Measurements from ENCODE around the gene WIPF1.

DNA sequence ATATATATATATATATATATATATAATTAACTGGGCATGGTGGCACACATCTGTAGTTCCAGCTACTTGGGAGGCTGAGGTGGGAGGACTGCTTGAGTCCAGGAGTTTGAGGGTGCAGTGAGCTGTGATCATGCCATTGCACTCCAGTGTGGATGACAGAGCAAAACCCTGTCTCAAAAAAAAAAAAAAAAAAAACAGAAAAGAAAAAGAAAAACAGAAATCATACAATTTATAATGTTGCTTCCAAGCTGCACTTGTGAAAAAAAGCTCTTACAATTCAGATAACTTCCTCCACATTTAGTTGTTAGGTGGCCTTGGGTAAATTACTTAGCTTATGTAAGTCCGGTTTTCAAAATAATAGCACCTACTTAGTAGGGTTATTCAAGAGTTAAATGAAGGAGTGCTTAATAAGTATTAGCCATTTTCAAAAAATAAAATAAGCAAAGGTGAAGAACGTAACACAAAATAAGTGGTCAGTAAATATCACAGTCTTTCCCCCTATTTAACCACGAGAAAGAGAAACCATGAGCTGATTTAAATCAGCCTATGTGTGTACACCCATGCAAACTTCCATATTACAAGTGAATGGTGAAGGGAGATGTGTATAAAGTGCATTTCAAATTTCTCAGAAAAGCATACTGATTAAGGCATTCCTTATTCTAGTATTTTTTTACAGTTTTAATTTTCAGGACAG, 2.3 kb downstream of the WIPF1 start:
- no peak for TF ChIP-seq EZH2phosphoT487 (IDR thresholded peaks at IDR 0.05; ENCODE audit: borderline replicate concordance, low read length)
- TF ChIP-seq, protein P1, sequence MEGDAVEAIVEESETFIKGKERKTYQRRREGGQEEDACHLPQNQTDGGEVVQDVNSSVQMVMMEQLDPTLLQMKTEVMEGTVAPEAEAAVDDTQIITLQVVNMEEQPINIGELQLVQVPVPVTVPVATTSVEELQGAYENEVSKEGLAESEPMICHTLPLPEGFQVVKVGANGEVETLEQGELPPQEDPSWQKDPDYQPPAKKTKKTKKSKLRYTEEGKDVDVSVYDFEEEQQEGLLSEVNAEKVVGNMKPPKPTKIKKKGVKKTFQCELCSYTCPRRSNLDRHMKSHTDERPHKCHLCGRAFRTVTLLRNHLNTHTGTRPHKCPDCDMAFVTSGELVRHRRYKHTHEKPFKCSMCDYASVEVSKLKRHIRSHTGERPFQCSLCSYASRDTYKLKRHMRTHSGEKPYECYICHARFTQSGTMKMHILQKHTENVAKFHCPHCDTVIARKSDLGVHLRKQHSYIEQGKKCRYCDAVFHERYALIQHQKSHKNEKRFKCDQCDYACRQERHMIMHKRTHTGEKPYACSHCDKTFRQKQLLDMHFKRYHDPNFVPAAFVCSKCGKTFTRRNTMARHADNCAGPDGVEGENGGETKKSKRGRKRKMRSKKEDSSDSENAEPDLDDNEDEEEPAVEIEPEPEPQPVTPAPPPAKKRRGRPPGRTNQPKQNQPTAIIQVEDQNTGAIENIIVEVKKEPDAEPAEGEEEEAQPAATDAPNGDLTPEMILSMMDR (IDR thresholded peaks at IDR 0.05; ENCODE audit: low read depth, low read length, poor library complexity, severe bottlenecking): no peak
